ENCODE data around the gene ABCD1. TPM values are rescaled to one million over a fixed set of nuclear protein-coding genes. Genes with fewer than 3 reads are reported as not detected.

Gene ABCD1
- total and polyA plus RNA-seq, 10 of the 15 experiments (the other 5 are each of a cell fraction or from before 2014, with no cell fraction given) = 0.13 to 6.5 (median 1.4) TPM

- TF ChIP-seq RBBP5 (conservative IDR thresholded peaks at IDR 0.05) (no peak), SREBF2 (IDR thresholded peaks at IDR 0.05; ENCODE audit: low read length) (no peak)
- RAD21 ChIA-PET (ENCODE audit: unreplicated experiment) = no interaction called here
- POLR2A ChIA-PET = no interaction called here
- no peaks in the 10 kb centered on the region for H3K9me3 ChIP-seq (replicated peaks; ENCODE audit: control insufficient read depth, insufficient read depth, low read length)
- no peak overlapping the region for H3K9ac ChIP-seq (ENCODE audit: control insufficient read depth, insufficient read depth, low read length)
- CTCF ChIA-PET = interaction anchor here (0.6 to 2.3 kb wide), 9 partner anchors 10 to 205 kb away, joined by 3 to 26 read pairs (median 4); partner anchors contain the start of gene SLC6A8
- no peaks in the 10 kb centered on the region for H3K36me3 ChIP-seq (ENCODE audit: control insufficient read depth in 2 of 2, insufficient read depth in 2 of 2, low read length in 1 of 2)
- ATAC-seq (no peak), DNase-seq (ENCODE audit: low read depth, low spot score) (no peak), FAIRE-seq (no peak)
- no peak overlapping the region for H3K27ac ChIP-seq (ENCODE audit: control insufficient read depth, insufficient read depth)
- in situ Hi-C loops (cut with MboI) = loop anchor here (5.0 kb wide), 1 partner anchor 199 kb away; no protein-coding TSS in a partner anchor
- no peaks in the 10 kb centered on the region for H4K20me1 ChIP-seq (ENCODE audit: control insufficient read depth, insufficient read depth)
- no peaks in the 10 kb centered on the region for H3K4me1 ChIP-seq (ENCODE audit: control insufficient read depth, insufficient read depth, low read length)
- SMC1A ChIA-PET (ENCODE audit: uncharacterized antibody, unreplicated experiment) = no interaction called here
- no TSS peak for BruUV-seq (replicated peaks)
- H2AFZ ChIP-seq (ENCODE audit: control insufficient read depth, low read depth, low read length) = no peak overlapping the region
- H3K4me2 ChIP-seq (ENCODE audit: control insufficient read depth, insufficient read depth) = no peak overlapping the region
- no peak overlapping the region for H3K4me3 ChIP-seq
- no peaks in the 10 kb centered on the region for H3K27me3 ChIP-seq (replicated peaks in 1 of 2; ENCODE audit: control insufficient read depth in 2 of 2, insufficient read depth in 2 of 2, low read length in 1 of 2)
- intact Hi-C loops (cut with micrococcal nuclease; ENCODE audit: unreplicated experiment) = loop anchor here (5.0 kb wide), 1 partner anchor 289 kb away; no protein-coding TSS in a partner anchor
- 49% methylated on average over 18 of the region's 18 CpGs for WGBS (ENCODE audit: insufficient coverage, insufficient replicate concordance, low lambda C conversion rate, missing lambda C conversion rate)
- H3K79me2 ChIP-seq (ENCODE audit: control insufficient read depth, insufficient read depth, low read length) = no peaks in the 10 kb centered on the region
These were observed 38.8 kb downstream of the ABCD1 start for GRCh38 chrX:153763298-153763932.

GRCh38 chrX:153763989-153764755, 39.5 kb downstream of the ABCD1 start, which contains the start of gene PLXNB3:
Gene PLXNB3 (plus strand): TSS chrX:153764249. CDS start chrX:153765536, 1,287 bp downstream.
- DNase-seq (ENCODE audit: low read depth, low spot score) = peak; percentile 0
- H3K27ac ChIP-seq (ENCODE audit: control insufficient read depth, insufficient read depth) = no peak within 1 kb of the TSS
- no TSS peak for BruUV-seq (replicated peaks)
- SMC1A ChIA-PET (ENCODE audit: uncharacterized antibody, unreplicated experiment) = no interaction called here
- H3K9me3 ChIP-seq (replicated peaks; ENCODE audit: control insufficient read depth, insufficient read depth, low read length) = no peaks in the 10 kb centered on the region; the same call in 2 of the 3 replicates
- peak; percentile 95 for ATAC-seq
- H2AFZ ChIP-seq (ENCODE audit: control insufficient read depth, low read depth, low read length) = no peak within 1 kb of the TSS
- CTCF ChIA-PET = interaction anchor here (0.6 to 2.3 kb wide), 6 partner anchors 10 to 205 kb away, joined by 3 to 26 read pairs (median 4); partner anchors contain the start of gene SLC6A8
- intact Hi-C loops (cut with micrococcal nuclease; ENCODE audit: unreplicated experiment) = loop anchor here (1.0 to 5.0 kb wide), 3 partner anchors 183 to 288 kb away; no protein-coding TSS in a partner anchor
- WGBS (ENCODE audit: insufficient coverage, insufficient replicate concordance, low lambda C conversion rate, missing lambda C conversion rate) = 12% methylated on average over 26 of the region's 26 CpGs
- H4K20me1 ChIP-seq (ENCODE audit: control insufficient read depth, insufficient read depth) = no peaks in the 10 kb centered on the region
- no peaks in the 10 kb centered on the region for H3K36me3 ChIP-seq (ENCODE audit: control insufficient read depth in 2 of 2, insufficient read depth in 2 of 2, low read length in 1 of 2)
- no peak for FAIRE-seq
- H3K4me3 ChIP-seq = no peak within 1 kb of the TSS
- RAD21 ChIA-PET (ENCODE audit: unreplicated experiment) = interaction anchor here (0.5 kb wide), 1 partner anchor 181 kb away, joined by 3 read pairs; no protein-coding TSS in a partner anchor
- POLR2A ChIA-PET = no interaction called here
- in situ Hi-C loops (cut with MboI) = loop anchor here (5.0 kb wide), 1 partner anchor 198 kb away; no protein-coding TSS in a partner anchor
- H3K9ac ChIP-seq (ENCODE audit: control insufficient read depth, insufficient read depth, low read length) = no peak within 1 kb of the TSS
- H3K4me1 ChIP-seq (ENCODE audit: control insufficient read depth, insufficient read depth, low read length) = no peaks in the 10 kb centered on the region
- no peaks in the 10 kb centered on the region for H3K79me2 ChIP-seq (ENCODE audit: control insufficient read depth, insufficient read depth, low read length)
- H3K4me2 ChIP-seq (ENCODE audit: control insufficient read depth, insufficient read depth) = no peak within 1 kb of the TSS
- no peaks in the 10 kb centered on the region for H3K27me3 ChIP-seq (replicated peaks in 1 of 2; ENCODE audit: control insufficient read depth in 2 of 2, insufficient read depth in 2 of 2, low read length in 1 of 2)
- TF ChIP-seq FOXK2 (IDR thresholded peaks at IDR 0.05) = no peak
- peak; percentile 83 for TF ChIP-seq SMC3 (IDR thresholded peaks at IDR 0.05; ENCODE audit: borderline replicate concordance, low read length)
- TF ChIP-seq LARP7 (IDR thresholded peaks at IDR 0.05) = peak; percentile 37; the same call in 1 of the 2 replicates
- TF ChIP-seq GATAD2B (conservative IDR thresholded peaks at IDR 0.05; ENCODE audit: low read depth) = peak; percentile 28; the same call in 1 of the 2 replicates
- TF ChIP-seq NKRF (conservative IDR thresholded peaks at IDR 0.05) = 0 out of 2 replicates have a peak, but pooled peaks have one; percentile 24
- TF ChIP-seq BHLHE40 (IDR thresholded peaks at IDR 0.05; ENCODE audit: borderline replicate concordance in 1 of 2, low read depth in 2 of 2, low read length in 1 of 2) = peak; percentile 14 to 33; a peak in 1 of 4 replicates
- TF ChIP-seq KDM1A (IDR thresholded peaks at IDR 0.05; ENCODE audit: borderline replicate concordance) = no peak
- 0 out of 2 replicates have a peak, but pooled peaks have one; percentile 55 for TF ChIP-seq YY1 (IDR thresholded peaks at IDR 0.05; ENCODE audit: low read depth, low read length)
- TF ChIP-seq POLR2AphosphoS2 (IDR thresholded peaks at IDR 0.05; ENCODE audit: low read depth, low read length) = no peak
